ENCODE results near the gene ZNF705A. TPM values are rescaled to one million over a fixed set of nuclear protein-coding genes. Genes with fewer than 3 reads are reported as not detected.
"Not testable (repeated sequence)": the region's sequence is repeated elsewhere in the genome, so short reads cannot be mapped to it uniquely, and the experiment has no call there.

The ZNF705A gene
- total RNA-seq, 1 experiment from 2014 or later: not detected

- CTCF ChIA-PET; H3K4me1 ChIP-seq (ENCODE audit: control insufficient read depth, insufficient read depth, low read length); H3K27ac ChIP-seq (ENCODE audit: low read length); ATAC-seq; DNase-seq (ENCODE audit: low read depth, low spot score); in situ Hi-C loops (cut with HindIII; ENCODE audit: low pct_unique_long_range_greater_than_20kb, low sequenced_read_pairs); BruUV-seq (replicated peaks); POLR2A ChIA-PET; H3K9me3 ChIP-seq (ENCODE audit: control insufficient read depth, insufficient read depth, low read depth, low read length); H3K36me3 ChIP-seq (ENCODE audit: control insufficient read depth, insufficient read depth, low read length); H3K27me3 ChIP-seq (ENCODE audit: control insufficient read depth, insufficient read depth, low read length); H3K4me3 ChIP-seq (ENCODE audit: low read depth in 2 of 2, low read length in 2 of 2); intact Hi-C loops (cut with micrococcal nuclease; ENCODE audit: unreplicated experiment): not testable (repeated sequence)
Measured at GRCh38 chr12:8197685-8198308, 41.0 kb downstream of the ZNF705A start.

GRCh38 chr12:8218711-8219382, 62.0 kb downstream of the ZNF705A start:
- H3K36me3 ChIP-seq (ENCODE audit: control insufficient read depth, insufficient read depth, low read length); H3K27me3 ChIP-seq (ENCODE audit: control insufficient read depth, insufficient read depth, low read length); intact Hi-C loops (cut with micrococcal nuclease; ENCODE audit: unreplicated experiment); CTCF ChIA-PET; H3K4me3 ChIP-seq (ENCODE audit: low read depth in 2 of 2, low read length in 2 of 2); in situ Hi-C loops (cut with HindIII; ENCODE audit: low pct_unique_long_range_greater_than_20kb, low sequenced_read_pairs); BruUV-seq (replicated peaks); H3K27ac ChIP-seq (ENCODE audit: low read length); H3K9me3 ChIP-seq (ENCODE audit: control insufficient read depth, insufficient read depth, low read depth, low read length); DNase-seq (ENCODE audit: low read depth, low spot score); POLR2A ChIA-PET; H3K4me1 ChIP-seq (ENCODE audit: control insufficient read depth, insufficient read depth, low read length); ATAC-seq: not testable (repeated sequence)

GRCh38 chr12:8221375-8221774, 64.6 kb downstream of the ZNF705A start:
- H3K9me3 ChIP-seq (ENCODE audit: control insufficient read depth, insufficient read depth, low read depth, low read length); H3K4me3 ChIP-seq (ENCODE audit: low read depth in 2 of 2, low read length in 2 of 2); DNase-seq (ENCODE audit: low read depth, low spot score); intact Hi-C loops (cut with micrococcal nuclease; ENCODE audit: unreplicated experiment); ATAC-seq; H3K36me3 ChIP-seq (ENCODE audit: control insufficient read depth, insufficient read depth, low read length); in situ Hi-C loops (cut with HindIII; ENCODE audit: low pct_unique_long_range_greater_than_20kb, low sequenced_read_pairs); CTCF ChIA-PET; H3K4me1 ChIP-seq (ENCODE audit: control insufficient read depth, insufficient read depth, low read length); BruUV-seq (replicated peaks); POLR2A ChIA-PET; H3K27ac ChIP-seq (ENCODE audit: low read length); H3K27me3 ChIP-seq (ENCODE audit: control insufficient read depth, insufficient read depth, low read length): not testable (repeated sequence)

- POLR2A ChIA-PET; H3K36me3 ChIP-seq (ENCODE audit: control insufficient read depth, insufficient read depth, low read length); BruUV-seq (replicated peaks); H3K27ac ChIP-seq (ENCODE audit: low read length); CTCF ChIA-PET; H3K4me3 ChIP-seq (ENCODE audit: low read depth in 2 of 2, low read length in 2 of 2); H3K4me1 ChIP-seq (ENCODE audit: control insufficient read depth, insufficient read depth, low read length); in situ Hi-C loops (cut with HindIII; ENCODE audit: low pct_unique_long_range_greater_than_20kb, low sequenced_read_pairs); H3K27me3 ChIP-seq (ENCODE audit: control insufficient read depth, insufficient read depth, low read length); H3K9me3 ChIP-seq (ENCODE audit: control insufficient read depth, insufficient read depth, low read depth, low read length); intact Hi-C loops (cut with micrococcal nuclease; ENCODE audit: unreplicated experiment); DNase-seq (ENCODE audit: low read depth, low spot score); ATAC-seq: not testable (repeated sequence)
Measured at GRCh38 chr12:8221844-8222243, 65.0 kb downstream of the ZNF705A start.

- POLR2A ChIA-PET, ATAC-seq, CTCF ChIA-PET: not testable (repeated sequence)
Measured at GRCh38 chr12:8222303-8222702, 65.5 kb downstream of the ZNF705A start.

GRCh38 chr12:8223646-8224045, 66.8 kb downstream of the ZNF705A start:
- ATAC-seq; POLR2A ChIA-PET; intact Hi-C loops (cut with micrococcal nuclease; ENCODE audit: unreplicated experiment): not testable (repeated sequence)

More at GRCh38 chr12:8222303-8222702, 65.5 kb downstream of the ZNF705A start:
- DNase-seq (ENCODE audit: low read depth, low spot score); H3K4me1 ChIP-seq (ENCODE audit: control insufficient read depth, insufficient read depth, low read length); BruUV-seq (replicated peaks); H3K27ac ChIP-seq (ENCODE audit: low read length); H3K9me3 ChIP-seq (ENCODE audit: control insufficient read depth, insufficient read depth, low read depth, low read length); H3K4me3 ChIP-seq (ENCODE audit: low read depth in 2 of 2, low read length in 2 of 2); intact Hi-C loops (cut with micrococcal nuclease; ENCODE audit: unreplicated experiment); in situ Hi-C loops (cut with HindIII; ENCODE audit: low pct_unique_long_range_greater_than_20kb, low sequenced_read_pairs); H3K36me3 ChIP-seq (ENCODE audit: control insufficient read depth, insufficient read depth, low read length); H3K27me3 ChIP-seq (ENCODE audit: control insufficient read depth, insufficient read depth, low read length): not testable (repeated sequence)

GRCh38 chr12:8224782-8225181, 68.0 kb downstream of the ZNF705A start:
- in situ Hi-C loops (cut with HindIII; ENCODE audit: low pct_unique_long_range_greater_than_20kb, low sequenced_read_pairs); H3K9me3 ChIP-seq (ENCODE audit: control insufficient read depth, insufficient read depth, low read depth, low read length); DNase-seq (ENCODE audit: low read depth, low spot score); POLR2A ChIA-PET; H3K27me3 ChIP-seq (ENCODE audit: control insufficient read depth, insufficient read depth, low read length); CTCF ChIA-PET; intact Hi-C loops (cut with micrococcal nuclease; ENCODE audit: unreplicated experiment); ATAC-seq; H3K36me3 ChIP-seq (ENCODE audit: control insufficient read depth, insufficient read depth, low read length); H3K27ac ChIP-seq (ENCODE audit: low read length); H3K4me1 ChIP-seq (ENCODE audit: control insufficient read depth, insufficient read depth, low read length); H3K4me3 ChIP-seq (ENCODE audit: low read depth in 2 of 2, low read length in 2 of 2); BruUV-seq (replicated peaks): not testable (repeated sequence)

More at GRCh38 chr12:8223646-8224045, 66.8 kb downstream of the ZNF705A start:
- CTCF ChIA-PET; H3K4me1 ChIP-seq (ENCODE audit: control insufficient read depth, insufficient read depth, low read length); DNase-seq (ENCODE audit: low read depth, low spot score); in situ Hi-C loops (cut with HindIII; ENCODE audit: low pct_unique_long_range_greater_than_20kb, low sequenced_read_pairs); H3K9me3 ChIP-seq (ENCODE audit: control insufficient read depth, insufficient read depth, low read depth, low read length); H3K36me3 ChIP-seq (ENCODE audit: control insufficient read depth, insufficient read depth, low read length); H3K27ac ChIP-seq (ENCODE audit: low read length); H3K4me3 ChIP-seq (ENCODE audit: low read depth in 2 of 2, low read length in 2 of 2); H3K27me3 ChIP-seq (ENCODE audit: control insufficient read depth, insufficient read depth, low read length); BruUV-seq (replicated peaks): not testable (repeated sequence)
